ENCODE data around the gene MFAP4. TPM values are rescaled to one million over a fixed set of nuclear protein-coding genes. Genes with fewer than 3 reads are reported as not detected.

Gene MFAP4
- total and polyA plus RNA-seq, 9 of the 15 experiments (the other 6 are each of a cell fraction or from before 2014, with no cell fraction given): 0.07 to 0.24 TPM; not detected in 7

- TF ChIP-seq SETDB1 (IDR thresholded peaks at IDR 0.05; ENCODE audit: low read length) (no peak), CREB3L1 (IDR thresholded peaks at IDR 0.05; ENCODE audit: borderline replicate concordance, low read depth) (no peak), MXD1 (CRISPR knock-in tag; IDR thresholded peaks at IDR 0.05; ENCODE audit: borderline replicate concordance, poor library complexity, severe bottlenecking) (no peak), ZFP36 (IDR thresholded peaks at IDR 0.05; ENCODE audit: low read depth, low read length, partially characterized antibody) (no peak), MTA3 (IDR thresholded peaks at IDR 0.05; ENCODE audit: borderline replicate concordance) (no peak), OTX1 (CRISPR knock-in tag; IDR thresholded peaks at IDR 0.05) (no peak), POU5F1 (IDR thresholded peaks at IDR 0.05; ENCODE audit: borderline replicate concordance, low read depth, low read length, partially characterized antibody) (no peak), ZNF408 (CRISPR knock-in tag; IDR thresholded peaks at IDR 0.05; ENCODE audit: low read depth) (no peak)
- TF ChIP-seq, protein P1, sequence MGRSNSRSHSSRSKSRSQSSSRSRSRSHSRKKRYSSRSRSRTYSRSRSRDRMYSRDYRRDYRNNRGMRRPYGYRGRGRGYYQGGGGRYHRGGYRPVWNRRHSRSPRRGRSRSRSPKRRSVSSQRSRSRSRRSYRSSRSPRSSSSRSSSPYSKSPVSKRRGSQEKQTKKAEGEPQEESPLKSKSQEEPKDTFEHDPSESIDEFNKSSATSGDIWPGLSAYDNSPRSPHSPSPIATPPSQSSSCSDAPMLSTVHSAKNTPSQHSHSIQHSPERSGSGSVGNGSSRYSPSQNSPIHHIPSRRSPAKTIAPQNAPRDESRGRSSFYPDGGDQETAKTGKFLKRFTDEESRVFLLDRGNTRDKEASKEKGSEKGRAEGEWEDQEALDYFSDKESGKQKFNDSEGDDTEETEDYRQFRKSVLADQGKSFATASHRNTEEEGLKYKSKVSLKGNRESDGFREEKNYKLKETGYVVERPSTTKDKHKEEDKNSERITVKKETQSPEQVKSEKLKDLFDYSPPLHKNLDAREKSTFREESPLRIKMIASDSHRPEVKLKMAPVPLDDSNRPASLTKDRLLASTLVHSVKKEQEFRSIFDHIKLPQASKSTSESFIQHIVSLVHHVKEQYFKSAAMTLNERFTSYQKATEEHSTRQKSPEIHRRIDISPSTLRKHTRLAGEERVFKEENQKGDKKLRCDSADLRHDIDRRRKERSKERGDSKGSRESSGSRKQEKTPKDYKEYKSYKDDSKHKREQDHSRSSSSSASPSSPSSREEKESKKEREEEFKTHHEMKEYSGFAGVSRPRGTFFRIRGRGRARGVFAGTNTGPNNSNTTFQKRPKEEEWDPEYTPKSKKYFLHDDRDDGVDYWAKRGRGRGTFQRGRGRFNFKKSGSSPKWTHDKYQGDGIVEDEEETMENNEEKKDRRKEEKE (IDR thresholded peaks at IDR 0.05; ENCODE audit: borderline replicate concordance in 1 of 2, control insufficient read depth in 1 of 2, low read depth in 2 of 2, low read length in 1 of 2): no peak
- TF ChIP-seq, protein P2, sequence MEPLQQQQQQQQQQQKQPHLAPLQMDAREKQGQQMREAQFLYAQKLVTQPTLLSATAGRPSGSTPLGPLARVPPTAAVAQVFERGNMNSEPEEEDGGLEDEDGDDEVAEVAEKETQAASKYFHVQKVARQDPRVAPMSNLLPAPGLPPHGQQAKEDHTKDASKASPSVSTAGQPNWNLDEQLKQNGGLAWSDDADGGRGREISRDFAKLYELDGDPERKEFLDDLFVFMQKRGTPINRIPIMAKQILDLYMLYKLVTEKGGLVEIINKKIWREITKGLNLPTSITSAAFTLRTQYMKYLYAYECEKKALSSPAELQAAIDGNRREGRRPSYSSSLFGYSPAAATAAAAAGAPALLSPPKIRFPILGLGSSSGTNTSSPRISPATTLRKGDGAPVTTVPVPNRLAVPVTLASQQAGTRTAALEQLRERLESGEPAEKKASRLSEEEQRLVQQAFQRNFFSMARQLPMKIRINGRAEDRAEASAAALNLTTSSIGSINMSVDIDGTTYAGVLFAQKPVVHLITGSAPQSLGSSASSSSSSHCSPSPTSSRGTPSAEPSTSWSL (CRISPR knock-in tag; IDR thresholded peaks at IDR 0.05; ENCODE audit: borderline replicate concordance): no peak
- TF ChIP-seq, protein P3, sequence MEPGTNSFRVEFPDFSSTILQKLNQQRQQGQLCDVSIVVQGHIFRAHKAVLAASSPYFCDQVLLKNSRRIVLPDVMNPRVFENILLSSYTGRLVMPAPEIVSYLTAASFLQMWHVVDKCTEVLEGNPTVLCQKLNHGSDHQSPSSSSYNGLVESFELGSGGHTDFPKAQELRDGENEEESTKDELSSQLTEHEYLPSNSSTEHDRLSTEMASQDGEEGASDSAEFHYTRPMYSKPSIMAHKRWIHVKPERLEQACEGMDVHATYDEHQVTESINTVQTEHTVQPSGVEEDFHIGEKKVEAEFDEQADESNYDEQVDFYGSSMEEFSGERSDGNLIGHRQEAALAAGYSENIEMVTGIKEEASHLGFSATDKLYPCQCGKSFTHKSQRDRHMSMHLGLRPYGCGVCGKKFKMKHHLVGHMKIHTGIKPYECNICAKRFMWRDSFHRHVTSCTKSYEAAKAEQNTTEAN (CRISPR knock-in tag; IDR thresholded peaks at IDR 0.05): no peak
Measured at GRCh38 chr17:19379361-19380065, 7.5 kb downstream of the MFAP4 start (continued).
